ENCODE measurements around the gene NDUFAF3.
A peak's percentile ranks its signal among the peaks of the same experiment; 100 is the strongest.

Gene NDUFAF3

GRCh38 chr3:49019941-49020329, 2.0 kb upstream of the NDUFAF3 start:
- no peak for TF ChIP-seq CTCF (IDR thresholded peaks at IDR 0.05; ENCODE audit: extremely low read depth, insufficient read depth, missing control alignments)
- in situ Hi-C loops (cut with MboI; ENCODE audit: low pct_unique_long_range_greater_than_20kb, low sequenced_read_pairs, unreplicated experiment): no loop called here
- no peak for DNase-seq (ENCODE audit: low spot score)

DNA sequence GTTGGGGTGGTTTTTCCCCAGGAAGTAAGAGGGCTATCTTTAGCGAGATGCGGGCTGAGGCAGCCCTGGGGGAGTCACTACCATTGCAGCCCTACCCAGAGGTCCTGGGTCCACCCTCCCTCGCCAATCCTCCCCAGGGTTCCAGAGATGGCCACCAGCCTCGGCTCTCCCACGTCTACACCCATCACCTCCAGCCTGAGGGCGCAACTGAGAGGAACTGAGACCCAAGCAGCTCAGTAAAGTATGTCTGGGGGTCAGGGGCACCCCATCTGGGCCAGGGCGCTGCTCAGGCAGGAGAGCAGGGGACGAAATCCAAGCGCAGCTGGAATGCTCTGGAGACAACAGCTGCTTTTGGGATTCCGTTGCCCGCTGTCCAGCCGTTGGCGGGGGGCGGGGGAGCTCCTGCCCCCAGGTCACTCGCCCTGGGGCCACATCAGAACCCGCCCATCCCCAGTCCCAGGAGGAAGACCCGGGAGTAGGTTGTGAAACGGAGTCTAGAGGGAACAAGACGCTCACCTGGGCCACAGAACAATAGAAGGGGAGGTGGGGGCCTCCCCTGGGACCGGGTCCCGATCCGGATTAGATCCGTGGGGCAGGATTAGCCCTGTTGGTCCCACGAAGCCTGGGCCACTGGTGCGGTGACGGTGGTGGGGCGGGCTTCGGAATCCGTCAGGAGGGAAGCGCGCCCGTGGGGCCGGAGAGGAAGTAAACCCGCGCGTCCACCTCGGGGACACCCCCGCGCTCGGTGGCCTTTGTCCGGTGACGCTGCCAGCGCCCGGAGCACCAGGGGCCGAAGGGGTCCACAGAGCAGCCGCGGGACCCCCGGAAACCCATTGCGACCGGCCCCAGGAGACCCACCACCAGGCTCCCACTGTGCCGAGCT, 1.4 kb upstream of the NDUFAF3 start:
- in situ Hi-C loops (cut with MboI; ENCODE audit: low pct_unique_long_range_greater_than_20kb, low sequenced_read_pairs, unreplicated experiment): no loop called here
- peak; percentile 14 for TF ChIP-seq CTCF (IDR thresholded peaks at IDR 0.05; ENCODE audit: extremely low read depth, insufficient read depth, missing control alignments)
- DNase-seq (ENCODE audit: low spot score): peak; percentile 67

DNA sequence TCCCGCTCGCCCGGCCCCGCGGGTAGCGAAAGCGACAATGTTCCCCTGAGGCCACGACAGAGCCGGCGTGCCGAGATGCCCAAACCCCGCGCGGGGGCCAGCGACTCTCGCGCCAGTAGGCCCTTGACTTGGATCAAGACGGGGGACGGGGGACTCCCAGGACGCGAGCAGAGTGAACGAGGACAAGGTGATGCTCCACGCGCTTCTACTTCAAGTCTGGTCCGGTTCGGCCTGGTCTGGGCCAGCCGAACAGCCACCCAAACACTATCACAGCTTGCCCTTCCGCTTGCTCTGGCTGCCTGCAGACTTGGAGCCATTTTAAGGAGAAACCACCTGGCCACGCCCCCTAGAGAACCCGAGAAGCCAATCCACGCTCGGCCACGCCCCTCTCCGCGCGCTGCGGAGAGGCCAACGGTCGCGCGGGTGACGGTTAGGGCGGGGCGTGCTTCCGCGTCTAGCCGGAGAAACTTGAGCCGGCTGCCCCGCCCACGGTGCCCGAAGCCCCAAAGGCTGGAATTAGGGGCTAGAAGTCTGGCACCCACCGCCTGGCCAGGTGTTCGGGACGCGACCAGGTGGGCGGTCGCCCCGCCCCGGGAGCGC, 608 bp upstream of the NDUFAF3 start:
- TF ChIP-seq CTCF (IDR thresholded peaks at IDR 0.05; ENCODE audit: extremely low read depth, insufficient read depth, missing control alignments): no peak
- DNase-seq (ENCODE audit: low spot score): peak; percentile 97
- in situ Hi-C loops (cut with MboI; ENCODE audit: low pct_unique_long_range_greater_than_20kb, low sequenced_read_pairs, unreplicated experiment): no loop called here

GRCh38 chr3:49022688-49023171, 809 bp downstream of the NDUFAF3 start:
- in situ Hi-C loops (cut with MboI; ENCODE audit: low pct_unique_long_range_greater_than_20kb, low sequenced_read_pairs, unreplicated experiment): no loop called here
- DNase-seq (ENCODE audit: low spot score): no peak
- TF ChIP-seq CTCF (IDR thresholded peaks at IDR 0.05; ENCODE audit: extremely low read depth, insufficient read depth, missing control alignments): no peak

GRCh38 chr3:49023775-49024174, 1.9 kb downstream of the NDUFAF3 start:
- DNase-seq (ENCODE audit: low spot score): no peak
- in situ Hi-C loops (cut with MboI; ENCODE audit: low pct_unique_long_range_greater_than_20kb, low sequenced_read_pairs, unreplicated experiment): no loop called here
- TF ChIP-seq CTCF (IDR thresholded peaks at IDR 0.05; ENCODE audit: extremely low read depth, insufficient read depth, missing control alignments): no peak

DNA sequence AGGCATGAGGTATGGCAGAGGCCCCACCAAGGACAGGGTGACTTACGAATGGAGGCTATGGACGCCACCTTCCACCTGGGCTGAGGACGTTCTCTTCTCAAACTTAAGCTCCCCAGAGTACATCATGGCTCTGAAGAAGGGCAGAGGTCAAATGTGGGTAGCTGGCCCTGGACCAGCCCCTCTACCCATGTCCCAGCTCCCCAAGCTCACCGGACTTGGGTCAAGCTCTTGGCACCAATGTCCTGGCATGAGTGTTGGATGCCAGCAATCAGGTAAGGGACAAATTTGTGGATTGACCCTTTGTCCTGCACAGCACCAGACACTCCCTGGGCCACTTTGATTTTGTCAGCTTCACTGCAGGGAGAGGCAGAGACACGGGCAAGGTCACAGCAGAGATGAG, 2.5 kb downstream of the NDUFAF3 start:
- in situ Hi-C loops (cut with MboI; ENCODE audit: low pct_unique_long_range_greater_than_20kb, low sequenced_read_pairs, unreplicated experiment): no loop called here
- DNase-seq (ENCODE audit: low spot score): no peak
- no peak for TF ChIP-seq CTCF (IDR thresholded peaks at IDR 0.05; ENCODE audit: extremely low read depth, insufficient read depth, missing control alignments)
